GM23248 (cell line): Measurements from ENCODE around the gene SMIM23. TPM values are rescaled to one million over a fixed set of nuclear protein-coding genes. Genes with fewer than 3 reads are reported as not detected.
A peak's percentile ranks its signal among the peaks of the same experiment; 100 is the strongest.
"Not testable (repeated sequence)": the region's sequence is repeated elsewhere in the genome, so short reads cannot be mapped to it uniquely, and the experiment has no call there.

Source experiments
- DNase-seq: peaks from one replicate; pipeline ENCODE4 v3.0.0-alpha.2; 2015
- H2AFZ ChIP-seq: fragments of 200-600 bp; sonication (generic); 2 replicates; pipeline ENCODE4 v1.6.1; 2016; ENCODE audit warnings: antibody characterized with exemption
- H3F3A ChIP-seq: fragments of 200-600 bp; sonication (generic); 2 replicates; pipeline ENCODE4 v1.6.1; 2016; ENCODE audit warnings: mild to moderate bottlenecking, antibody characterized with exemption, mixed run types; ENCODE audit not compliant: insufficient read depth
- H3K27ac ChIP-seq: fragments of 200-600 bp; sonication (generic); 2 replicates; pipeline ENCODE4 v1.5.1; 2016; ENCODE audit warnings: mild to moderate bottlenecking
- H3K27me3 ChIP-seq: fragments of 200-600 bp; sonication (generic); replicated peaks from 2 replicates; pipeline ENCODE4 v1.6.1; 2016; ENCODE audit warnings: mild to moderate bottlenecking; ENCODE audit not compliant: insufficient read depth
- H3K36me3 ChIP-seq: fragments of 200-600 bp; sonication (generic); 2 replicates; pipeline ENCODE4 v1.6.1; 2016; ENCODE audit warnings: low read depth, mild to moderate bottlenecking
- H3K4me1 ChIP-seq: fragments of 200-600 bp; sonication (generic); 2 replicates; pipeline ENCODE4 v1.6.1; 2016; ENCODE audit warnings: mild to moderate bottlenecking; ENCODE audit not compliant: insufficient read depth
- H3K4me2 ChIP-seq: fragments of 200-600 bp; sonication (generic); one replicate; pipeline ENCODE4 v1.6.1; 2016; ENCODE audit warnings: mild to moderate bottlenecking; ENCODE audit not compliant: unreplicated experiment
- H3K4me3 ChIP-seq: fragments of 200-600 bp; sonication (generic); 2 replicates; pipeline ENCODE4 v1.5.1; 2016; ENCODE audit warnings: mild to moderate bottlenecking
- H3K79me2 ChIP-seq: fragments of 200-600 bp; sonication (generic); 2 replicates; pipeline ENCODE4 v1.6.1; 2016; ENCODE audit warnings: mild to moderate bottlenecking; ENCODE audit not compliant: insufficient read depth
- H3K9ac ChIP-seq: fragments of 200-600 bp; sonication (generic); 2 replicates; pipeline ENCODE4 v1.6.1; 2016; ENCODE audit warnings: mild to moderate bottlenecking
- H3K9me2 ChIP-seq: fragments of 200-600 bp; sonication (generic); 2 replicates; pipeline ENCODE4 v1.6.1; 2016; ENCODE audit warnings: mixed run types, mild to moderate bottlenecking, moderate library complexity; ENCODE audit not compliant: insufficient read depth
- H3K9me3 ChIP-seq: fragments of 200-600 bp; sonication (generic); one replicate; pipeline ENCODE4 v1.6.1; 2017; ENCODE audit warnings: low read depth
- H4K20me1 ChIP-seq: fragments of 200-600 bp; sonication (generic); 2 replicates; pipeline ENCODE4 v1.6.0; 2016; ENCODE audit not compliant: insufficient read depth
- EZH2 ChIP-seq: fragments of 200-600 bp; sonication (generic); IDR thresholded peaks from 2 replicates; pipeline ENCODE4 v1.6.1; 2018; ENCODE audit warnings: antibody characterized with exemption, mild to moderate bottlenecking; ENCODE audit not compliant: insufficient read depth, poor library complexity, severe bottlenecking
- EZH2phosphoT487 ChIP-seq: fragments of 200-600 bp; sonication (generic); IDR thresholded peaks from 2 replicates; pipeline ENCODE4 v1.6.1; 2018; ENCODE audit warnings: antibody characterized with exemption, moderate library complexity, mild to moderate bottlenecking, low read depth; ENCODE audit not compliant: insufficient read depth
- WGBS, 2 experiments: methylation state at CpG; one replicate each; pipeline ENCODE4 v1.1.6; 2015 to 2017; ENCODE audit warnings: low lambda C conversion rate in 2 of 2, low coverage in 1 of 2; ENCODE audit errors: missing lambda C conversion rate in 2 of 2; 5-methylcytosine and 5-hydroxymethylcytosine counted together
- in situ Hi-C: fragments of 300-500 bp; cut with MboI; formaldehyde crosslinking; loops from 2 replicates; pipeline ENCODE4 v1.15.0; 2020
- polyA plus RNA-seq: library from polyadenylated mRNA; unstranded; fragments of >200 nt; fragmentation: Nextera tagmentation; extraction: Ambion mirVana; gene quantifications from 2 replicates; pipeline ENCODE4 v1.2.1, GENCODE V29; 2016
- total RNA-seq: library from RNA; depleted of rRNA; stranded (reverse); fragments of >200 nt; shearing (Covaris generic); gene quantifications from 2 replicates; pipeline ENCODE4 v1.2.3, GENCODE V29; 2014

The SMIM23 gene
- total and polyA plus RNA-seq, 2 experiments from 2014 or later: not detected

GRCh38 chr5:171773106-171773505, 12.5 kb upstream of the SMIM23 start:
- no peak for TF ChIP-seq EZH2
- TF ChIP-seq EZH2phosphoT487: no peak
- H3K36me3 ChIP-seq: no peaks in the 10 kb centered on the region
- 74 to 79% methylated on average over 8 of the region's 8 CpGs for WGBS, 2 experiments

GRCh38 chr5:171774418-171774817, 11.2 kb upstream of the SMIM23 start:
- Histone ChIP-seq H2AFZ (no peak overlapping the region), H3K4me2 (no peak overlapping the region), H4K20me1 (no peaks in the 10 kb centered on the region), H3K9me2 (no peaks in the 10 kb centered on the region), H3F3A (no peaks in the 10 kb centered on the region), H3K9ac (no peak overlapping the region), H3K27me3 (peaks cover 12% of the 10 kb centered on the region; the same call in 1 of the 2 replicates), H3K4me3 (no peak overlapping the region), H3K79me2 (no peaks in the 10 kb centered on the region), H3K27ac (no peak overlapping the region), H3K36me3 (no peaks in the 10 kb centered on the region), H3K4me1 (0 out of 2 replicates have a peak, but pooled peaks cover 8% of the 10 kb centered on the region), H3K9me3 (no peaks in the 10 kb centered on the region)
- TF ChIP-seq EZH2: no peak
- TF ChIP-seq EZH2phosphoT487: no peak
- WGBS, 2 experiments: 78 to 81% methylated on average over 9 of the region's 9 CpGs
- DNase-seq: no peak
- in situ Hi-C loops: no loop called here

More at GRCh38 chr5:171773106-171773505, 12.5 kb upstream of the SMIM23 start:
- peaks cover 4% of the 10 kb centered on the region; the same call in 1 of the 2 replicates for H3K27me3 ChIP-seq
- 0 out of 2 replicates have a peak, but pooled peaks cover 8% of the 10 kb centered on the region for H3K4me1 ChIP-seq
- DNase-seq: no peak
- H3K9me3 ChIP-seq: no peaks in the 10 kb centered on the region
- no peaks in the 10 kb centered on the region for H4K20me1 ChIP-seq
- H3K4me2 ChIP-seq: no peak overlapping the region
- no peak overlapping the region for H3K27ac ChIP-seq
- no peaks in the 10 kb centered on the region for H3K9me2 ChIP-seq
- H3K9ac ChIP-seq: no peak overlapping the region
- in situ Hi-C loops: no loop called here
- no peaks in the 10 kb centered on the region for H3K79me2 ChIP-seq
- no peaks in the 10 kb centered on the region for H3F3A ChIP-seq
- no peak overlapping the region for H2AFZ ChIP-seq
- no peak overlapping the region for H3K4me3 ChIP-seq

GRCh38 chr5:171776213-171776612, 9.4 kb upstream of the SMIM23 start:
- Histone ChIP-seq H4K20me1 (no peaks in the 10 kb centered on the region), H3K36me3 (no peaks in the 10 kb centered on the region), H3K27ac (no peak overlapping the region), H3F3A (no peaks in the 10 kb centered on the region), H2AFZ (no peak overlapping the region), H3K9me2 (no peaks in the 10 kb centered on the region), H3K9me3 (no peaks in the 10 kb centered on the region), H3K9ac (no peak overlapping the region), H3K79me2 (no peaks in the 10 kb centered on the region), H3K4me3 (no peak overlapping the region), H3K4me1 (0 out of 2 replicates have a peak, but pooled peaks cover 8% of the 10 kb centered on the region), H3K27me3 (peaks cover 21% of the 10 kb centered on the region), H3K4me2 (no peak overlapping the region)
- in situ Hi-C loops: no loop called here
- no peak for DNase-seq
- TF ChIP-seq EZH2phosphoT487 (no peak), EZH2 (no peak)
- 81 to 87% methylated on average over 12 of the region's 12 CpGs for WGBS, 2 experiments

GRCh38 chr5:171776770-171777759, 8.6 kb upstream of the SMIM23 start:
- Histone ChIP-seq H2AFZ (no peak overlapping the region), H3K27ac (no peak overlapping the region), H4K20me1 (no peaks in the 10 kb centered on the region), H3K4me1 (0 out of 2 replicates have a peak, but pooled peaks cover 8% of the 10 kb centered on the region), H3K27me3 (peaks cover 21% of the 10 kb centered on the region), H3K4me3 (no peak overlapping the region), H3K36me3 (no peaks in the 10 kb centered on the region), H3K9me2 (no peaks in the 10 kb centered on the region), H3K9ac (no peak overlapping the region), H3K79me2 (no peaks in the 10 kb centered on the region), H3K4me2 (peak overlapping the region; percentile 10), H3F3A (no peaks in the 10 kb centered on the region), H3K9me3 (no peaks in the 10 kb centered on the region)
- TF ChIP-seq EZH2phosphoT487 (no peak), EZH2 (no peak)
- 28 to 31% methylated on average over 19 of the region's 19 CpGs for WGBS, 2 experiments
- in situ Hi-C loops: no loop called here
- peak; percentile 74 for DNase-seq

- H3K4me3 ChIP-seq, H3K79me2 ChIP-seq, H3K9me2 ChIP-seq, H3K36me3 ChIP-seq, H3K27ac ChIP-seq, H3F3A ChIP-seq, DNase-seq, H3K9ac ChIP-seq, H3K4me1 ChIP-seq, H2AFZ ChIP-seq, in situ Hi-C loops, H3K9me3 ChIP-seq, H4K20me1 ChIP-seq, H3K4me2 ChIP-seq: not testable (repeated sequence)
- 50 to 57% methylated on average over 4 of the region's 4 CpGs for WGBS, 2 experiments
- H3K27me3 ChIP-seq: peaks cover 22% of the 10 kb centered on the region
These were observed 3.9 kb upstream of the SMIM23 start for GRCh38 chr5:171781744-171782143.
